H1 (cell line): ENCODE results near the gene TBX3. TPM values are rescaled to one million over a fixed set of nuclear protein-coding genes. Genes with fewer than 3 reads are reported as not detected.

Experiments used
- CTCF ChIA-PET: fragments of 300-600 bp; sonication (Branson Sonifier 250); formaldehyde crosslinking; loops from one replicate; lab custom pipeline; 2021; ENCODE audit not compliant: partially characterized antibody; lab: Charles Lee
- POLR2A ChIA-PET: fragments of 300-600 bp; sonication (Branson Sonifier 250); formaldehyde crosslinking; loops from one replicate; lab custom pipeline; 2021; ENCODE audit warnings: inconsistent platforms; ENCODE audit not compliant: partially characterized antibody; lab: Charles Lee
- DNase-seq, 2 experiments: peaks; one replicate each; pipeline versions ENCODE4 v3.0.0 to v3.0.0-alpha.2; 2010 to 2022; ENCODE audit warnings: low spot score in 2 of 2, low read depth in 1 of 2, mixed read lengths in 1 of 2
- FAIRE-seq: peaks from 2 replicates; lab custom pipeline; 2011; peaks lifted over from hg19 to GRCh38; lab: Jason Lieb, UNC
- H2AFZ ChIP-seq: 2 replicates; pipeline ENCODE4 v1.8.1; 2012; ENCODE audit warnings: low read length, inconsistent platforms
- H2AK5ac ChIP-seq: 2 replicates; pipeline ENCODE4 v1.6.1; 2013; ENCODE audit warnings: low read depth, low read length
- H2BK120ac ChIP-seq: replicated peaks from 2 replicates; pipeline ENCODE3; 2013; ENCODE audit warnings: low read depth, low read length, inconsistent platforms
- H2BK12ac ChIP-seq: 2 replicates; pipeline ENCODE4 v1.6.1; 2013; ENCODE audit warnings: low read depth, low read length
- H2BK15ac ChIP-seq: 2 replicates; pipeline ENCODE4 v1.6.1; 2013; ENCODE audit warnings: low read length
- H2BK20ac ChIP-seq: 2 replicates; pipeline ENCODE4 v1.6.1; 2013; ENCODE audit warnings: low read length
- H2BK5ac ChIP-seq: 2 replicates; pipeline ENCODE4 v1.6.1; 2013; ENCODE audit warnings: low read depth, low read length
- H3K14ac ChIP-seq: 2 replicates; pipeline ENCODE4 v1.6.1; 2013; ENCODE audit warnings: inconsistent platforms; ENCODE audit not compliant: insufficient read length
- H3K18ac ChIP-seq: 2 replicates; pipeline ENCODE4 v1.6.1; 2013; ENCODE audit warnings: low read length; ENCODE audit errors: extremely low read depth
- H3K23ac ChIP-seq: 2 replicates; pipeline ENCODE4 v1.6.1; 2013; ENCODE audit warnings: inconsistent platforms; ENCODE audit not compliant: insufficient read length
- H3K23me2 ChIP-seq: 2 replicates; pipeline ENCODE4 v1.6.1; 2013; ENCODE audit warnings: low read depth, low read length
- H3K27ac ChIP-seq: 2 replicates; pipeline ENCODE4 v1.6.1; 2011; ENCODE audit warnings: low read depth, low read length, inconsistent platforms
- H3K27me3 ChIP-seq, 4 experiments: replicated peaks in 1 of 4; 1 replicate in 1 of 4; 2 replicates in 3 of 4; pipeline versions ENCODE4 v1.6.1 to v1.8.1; 2011 to 2013; ENCODE audit warnings: low read length in 3 of 4, mild to moderate bottlenecking in 3 of 4, inconsistent platforms in 2 of 4, mixed read lengths in 2 of 4, moderate library complexity in 1 of 4; ENCODE audit not compliant: control insufficient read depth in 3 of 4, insufficient read depth in 3 of 4; ENCODE audit errors: extremely low read depth in 1 of 4
- H3K36me3 ChIP-seq, 4 experiments: 2 replicates each; pipeline versions ENCODE4 v1.6.1 to v1.8.1; 2011 to 2013; ENCODE audit warnings: mild to moderate bottlenecking in 4 of 4, low read length in 3 of 4, moderate library complexity in 2 of 4, control low read depth in 1 of 4, inconsistent platforms in 1 of 4; ENCODE audit not compliant: insufficient read depth in 4 of 4, control insufficient read depth in 2 of 4
- H3K4ac ChIP-seq: replicated peaks from 2 replicates; pipeline ENCODE3; 2013; ENCODE audit warnings: low read length, low read depth, mixed read lengths, inconsistent platforms; ENCODE audit not compliant: insufficient read length
- H3K4me1 ChIP-seq, 4 experiments: replicated peaks in 1 of 4; 1 replicate in 1 of 4; 2 replicates in 3 of 4; pipeline versions ENCODE4 v1.6.1 to v1.8.1; 2011 to 2013; ENCODE audit warnings: low read length in 3 of 4, inconsistent platforms in 2 of 4, mixed read lengths in 1 of 4; ENCODE audit not compliant: insufficient read depth in 4 of 4, control insufficient read depth in 3 of 4
- H3K4me2 ChIP-seq, 2 experiments: 2 replicates each; pipeline versions ENCODE4 v1.6.1 to v1.8.1; 2011 to 2013; ENCODE audit warnings: low read depth in 2 of 2, low read length in 2 of 2, control low read depth in 1 of 2, inconsistent platforms in 1 of 2, mild to moderate bottlenecking in 1 of 2; ENCODE audit not compliant: insufficient read depth in 1 of 2
- H3K4me3 ChIP-seq, 4 experiments: fragments of 200-600, 300-600 bp in 1 of 4; sonication (generic), shearing (Covaris generic), sonication (Bioruptor Twin) in 1 of 4; 2 replicates each; pipeline versions ENCODE4 v1.5.1 to v1.8.1; 2011 to 2016; ENCODE audit warnings: low read length in 4 of 4, low read depth in 3 of 4, control low read depth in 2 of 4, inconsistent platforms in 2 of 4, mild to moderate bottlenecking in 2 of 4, mixed read lengths in 1 of 4, moderate library complexity in 1 of 4; ENCODE audit not compliant: insufficient read depth in 2 of 4; ENCODE audit errors: extremely low read depth in 1 of 4
- H3K56ac ChIP-seq: replicated peaks from 2 replicates; pipeline ENCODE3; 2013; ENCODE audit warnings: low read depth, mild to moderate bottlenecking, mixed read lengths, low read length, inconsistent platforms; ENCODE audit not compliant: insufficient read length
- H3K79me1 ChIP-seq: 2 replicates; pipeline ENCODE4 v1.6.1; 2013; ENCODE audit warnings: low read depth, low read length, control low read depth
- H3K79me2 ChIP-seq, 2 experiments: 2 replicates each; pipeline versions ENCODE4 v1.6.1 to v1.8.1; 2012 to 2013; ENCODE audit warnings: low read length in 2 of 2, mild to moderate bottlenecking in 2 of 2, inconsistent platforms in 1 of 2; ENCODE audit not compliant: insufficient read depth in 2 of 2, control insufficient read depth in 1 of 2
- H3K9ac ChIP-seq, 4 experiments: replicated peaks in 1 of 4; 1 replicate in 1 of 4; 2 replicates in 3 of 4; pipeline versions ENCODE4 v1.6.1 to v1.8.1; 2011 to 2013; ENCODE audit warnings: low read depth in 3 of 4, low read length in 3 of 4, control low read depth in 2 of 4, mild to moderate bottlenecking in 2 of 4, moderate library complexity in 2 of 4, inconsistent platforms in 1 of 4; ENCODE audit errors: extremely low read depth in 1 of 4
- H3K9me3 ChIP-seq, 2 experiments: 2 replicates each; pipeline versions ENCODE4 v1.6.1 to v1.8.1; 2012 to 2013; ENCODE audit warnings: mild to moderate bottlenecking in 2 of 2, moderate library complexity in 2 of 2, control low read depth in 1 of 2, inconsistent platforms in 1 of 2, low read depth in 1 of 2, low read length in 1 of 2, mixed read lengths in 1 of 2; ENCODE audit not compliant: insufficient read depth in 2 of 2
- H4K20me1 ChIP-seq, 2 experiments: replicated peaks in 1 of 2; 2 replicates each; pipeline versions ENCODE3 to v1.8.1; 2011 to 2013; ENCODE audit warnings: inconsistent platforms in 2 of 2, low read length in 2 of 2, mild to moderate bottlenecking in 1 of 2; ENCODE audit not compliant: insufficient read depth in 2 of 2, control insufficient read depth in 1 of 2
- H4K5ac ChIP-seq: 2 replicates; pipeline ENCODE4 v1.6.1; 2013; ENCODE audit warnings: low read length, low read depth, mixed read lengths, inconsistent platforms; ENCODE audit not compliant: insufficient read length
- H4K8ac ChIP-seq: 2 replicates; pipeline ENCODE4 v1.8.0; 2013; ENCODE audit warnings: mild to moderate bottlenecking, moderate library complexity, low read length, inconsistent platforms; ENCODE audit not compliant: insufficient read depth; ENCODE audit errors: extremely low read depth
- H4K91ac ChIP-seq: replicated peaks from 2 replicates; pipeline ENCODE3; 2013; ENCODE audit warnings: low read length, mixed read lengths, inconsistent platforms; ENCODE audit not compliant: insufficient read length
- KDM4A ChIP-seq: IDR thresholded peaks from one replicate; pipeline ENCODE4 v1.7.1; 2012; ENCODE audit warnings: low read depth, mild to moderate bottlenecking, moderate library complexity, low read length, inconsistent platforms; ENCODE audit not compliant: severe bottlenecking
- RNF2 ChIP-seq: fragments of 200-900, 300-1000 bp; sonication (generic); IDR thresholded peaks from 2 replicates; pipeline ENCODE4 v1.7.1; 2016; ENCODE audit warnings: borderline replicate concordance, low read depth, mild to moderate bottlenecking, antibody characterized with exemption, low read length; ENCODE audit not compliant: poor library complexity, severe bottlenecking; ENCODE audit errors: missing control alignments
- SAP30 ChIP-seq: fragments of 300-600 bp; sonication (generic); IDR thresholded peaks from 2 replicates; pipeline ENCODE4 v1.7.1; 2012; ENCODE audit warnings: low read length, moderate library complexity, mild to moderate bottlenecking, inconsistent platforms; ENCODE audit not compliant: insufficient read depth, insufficient replicate concordance
- WGBS, 2 experiments: shearing (Covaris generic) in 1 of 2; methylation state at CpG; one replicate each; pipeline versions ENCODE4 v1.1.6 to v1.1.7; 2013 to 2015; ENCODE audit warnings: low lambda C conversion rate in 2 of 2, mixed read lengths in 2 of 2, inconsistent platforms in 1 of 2, low coverage in 1 of 2, missing lambda C conversion rate in 1 of 2; ENCODE audit not compliant: insufficient replicate concordance in 2 of 2, insufficient coverage in 1 of 2, insufficient read length in 1 of 2; ENCODE audit errors: extremely low coverage in 1 of 2, missing lambda C conversion rate in 1 of 2; 5-methylcytosine and 5-hydroxymethylcytosine counted together
- polyA plus RNA-seq, 7 experiments: library from polyadenylated mRNA; depleted of rRNA in 3 of 7; stranded (reverse) in 5 of 7; unstranded in 2 of 7; fragments of >200 nt in 5 of 7; fragments of 200-250 nt in 2 of 7; gene quantifications; 1 replicate in 5 of 7; 2 replicates in 1 of 7; 4 replicates in 1 of 7; pipeline versions ENCODE4 v1.2.1 to v1.2.3, GENCODE V29; 2011 to 2013; ENCODE audit warnings: missing spikeins in 2 of 7, mixed read lengths in 2 of 7
- total RNA-seq: library from RNA; stranded (reverse); fragmentation: NEBNext Ultra II Directional; extraction: Animal tissue kit (Norgen Biotek cat#: 25700); gene quantifications from 2 replicates; pipeline ENCODE4 v1.2.1, GENCODE V29; 2021

Gene TBX3
- total and polyA plus RNA-seq, 2 of the 8 experiments (the other 6 are each of a cell fraction or from before 2014, with no cell fraction given) = 0.09 to 1.0 TPM

- Histone ChIP-seq H3K79me2 (no peaks in the 10 kb centered on the region), H3K4ac (peak overlapping the region; percentile 69), H3K9ac (no peak overlapping the region), H2AFZ (peak overlapping the region; percentile 31; the same call in 1 of the 2 replicates), H3K23ac (no peak overlapping the region), H2BK5ac (no peak overlapping the region), H4K8ac (0 out of 2 replicates have a peak overlapping the region, but pooled peaks have one; percentile 9), H3K27me3 (peaks cover 77 to 94% (median 88%) of the 10 kb centered on the region in 4 experiments), H3K9me3 (no peaks in the 10 kb centered on the region), H2AK5ac (no peak overlapping the region), H3K56ac (no peak overlapping the region), H3K36me3 (no peaks in the 10 kb centered on the region), H4K5ac (no peak overlapping the region), H3K23me2 (peaks cover 16% of the 10 kb centered on the region; the same call in 1 of the 2 replicates), H2BK12ac (peak overlapping the region; percentile 94; the same call in 1 of the 2 replicates), H2BK20ac (peak overlapping the region; percentile 93; the same call in 1 of the 2 replicates), H2BK120ac (no peak overlapping the region), H3K27ac (no peak overlapping the region), H4K20me1 (peaks cover 4 to 21% of the 10 kb centered on the region in 2 experiments), H4K91ac (no peak overlapping the region), H3K14ac (no peak overlapping the region), H3K4me1 (peaks cover 7 to 45% (median 34%) of the 10 kb centered on the region in 4 experiments), H3K79me1 (no peaks in the 10 kb centered on the region), H2BK15ac (peak overlapping the region; percentile 92; the same call in 1 of the 2 replicates), H3K4me2 (peak overlapping the region; percentile 90 to 95), H3K4me3 (peak overlapping the region; percentile 38 to 54 (median 39); a peak in 7 of 8 replicates), H3K18ac (peak overlapping the region; percentile 78)
- FAIRE-seq = no peak
- POLR2A ChIA-PET = interaction anchor here (0.8 to 5.2 kb wide), 3 partner anchors 9 to 13 kb away, joined by 4 to 45 read pairs (median 4); no protein-coding TSS in a partner anchor
- DNase-seq = no peak
- CTCF ChIA-PET = interaction anchor here (1.0 to 2.2 kb wide), 11 partner anchors 10 to 383 kb away, joined by 3 to 15 read pairs (median 4); no protein-coding TSS in a partner anchor
- WGBS, 2 experiments = 4% methylated on average over 17 of the region's 24 CpGs; no CpG with 5 or more reads in 1 of the 2 experiments
- peak; percentile 27 for TF ChIP-seq RNF2
- TF ChIP-seq KDM4A = peak; percentile 34
- TF ChIP-seq SAP30 = no peak
Measured at GRCh38 chr12:114684870-114685273, 897 bp upstream of the TBX3 start.
